GM18868 (cell line): ENCODE measurements around the gene ACTR3C.

ENCODE experiments used
- ATAC-seq: cut with Tn5 transposase; IDR thresholded peaks from one replicate; pipeline ENCODE4 v1.9.1; 2021; ENCODE audit warnings: mild to moderate bottlenecking, moderate library complexity; ENCODE audit not compliant: unreplicated experiment

Gene ACTR3C

DNA sequence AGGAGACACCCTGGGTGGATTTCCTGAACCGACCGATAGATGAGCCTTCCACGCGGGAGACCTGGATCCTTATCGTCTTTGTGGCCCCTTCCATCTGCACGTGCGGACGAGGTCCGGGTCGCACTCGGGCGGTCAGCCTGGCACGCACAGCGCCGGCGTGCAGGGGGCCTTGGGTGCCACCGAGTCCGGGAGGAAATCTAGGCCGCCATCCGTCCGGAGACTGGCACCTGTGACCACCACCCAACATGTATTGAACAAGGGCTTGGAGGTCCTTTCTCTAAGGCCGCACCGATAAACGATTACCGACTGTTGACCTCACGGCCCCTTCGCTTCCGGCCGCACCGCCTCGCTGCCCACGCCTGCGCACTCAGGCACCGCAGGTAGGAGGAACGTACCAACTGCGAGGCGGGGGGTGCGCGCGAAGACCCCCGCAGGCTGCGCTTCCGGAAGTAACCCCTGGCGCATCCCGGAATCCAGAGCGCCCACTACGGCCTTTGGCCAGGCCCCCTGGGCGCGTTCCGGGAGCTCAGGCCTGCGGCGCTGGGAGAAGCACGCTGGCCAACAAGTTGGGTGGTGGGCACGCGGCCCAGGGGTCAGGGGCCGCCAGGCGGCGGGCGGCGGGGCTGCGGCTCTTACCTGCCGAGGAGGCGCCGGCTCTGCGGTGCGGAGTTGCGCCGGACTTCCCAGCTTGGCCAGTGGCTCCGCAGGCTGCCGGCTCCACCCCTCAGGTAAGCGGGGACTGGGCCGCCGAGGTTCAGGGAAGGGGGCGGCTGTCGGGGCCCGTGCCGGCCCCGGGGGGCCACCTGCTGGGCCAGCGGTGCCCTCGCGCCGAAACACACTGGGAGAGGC, at the start of gene ACTR3C, which contains the start of gene LRRC61:
Gene ACTR3C, minus strand, starts transcription at position 713 of the 849 bp plus-strand sequence. CDS start 28,249 bp downstream, outside the sequence.
Gene LRRC61, plus strand, starts transcription at position 523 of the 849 bp plus-strand sequence. CDS start 13,507 bp downstream, outside the sequence.
- ATAC-seq = peak; percentile 49

DNA sequence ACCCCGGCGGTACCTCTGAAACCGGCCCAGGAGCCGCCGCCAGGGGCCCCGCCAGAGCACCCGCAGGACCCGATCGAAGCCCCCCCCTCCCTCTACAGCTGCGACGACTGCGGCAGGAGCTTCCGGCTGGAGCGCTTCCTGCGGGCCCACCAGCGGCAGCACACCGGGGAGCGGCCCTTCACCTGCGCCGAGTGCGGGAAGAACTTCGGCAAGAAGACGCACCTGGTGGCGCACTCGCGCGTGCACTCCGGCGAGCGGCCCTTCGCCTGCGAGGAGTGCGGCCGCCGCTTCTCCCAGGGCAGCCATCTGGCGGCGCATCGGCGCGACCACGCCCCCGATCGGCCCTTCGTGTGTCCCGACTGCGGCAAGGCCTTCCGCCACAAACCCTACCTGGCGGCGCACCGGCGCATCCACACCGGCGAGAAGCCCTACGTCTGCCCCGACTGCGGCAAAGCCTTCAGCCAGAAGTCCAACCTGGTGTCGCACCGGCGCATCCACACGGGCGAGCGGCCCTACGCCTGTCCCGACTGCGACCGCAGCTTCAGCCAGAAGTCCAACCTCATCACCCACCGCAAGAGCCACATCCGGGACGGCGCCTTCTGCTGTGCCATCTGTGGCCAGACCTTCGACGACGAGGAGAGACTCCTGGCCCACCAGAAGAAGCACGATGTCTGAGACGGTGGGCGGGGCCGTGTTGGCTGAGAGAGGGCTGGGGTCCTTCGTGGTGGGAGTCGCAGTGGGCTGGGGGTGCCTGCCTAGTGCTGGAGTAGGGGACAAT, 49.1 kb upstream of the ACTR3C start:
- no peak for ATAC-seq

DNA sequence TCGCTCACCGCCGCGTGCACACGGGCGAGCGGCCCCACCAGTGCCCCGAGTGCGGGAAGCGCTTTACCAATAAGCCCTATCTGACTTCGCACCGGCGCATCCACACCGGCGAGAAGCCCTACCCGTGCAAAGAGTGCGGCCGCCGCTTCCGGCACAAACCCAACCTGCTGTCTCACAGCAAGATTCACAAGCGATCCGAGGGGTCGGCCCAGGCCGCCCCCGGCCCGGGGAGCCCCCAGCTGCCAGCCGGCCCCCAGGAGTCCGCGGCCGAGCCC, 48.6 kb upstream of the ACTR3C start:
- no peak for ATAC-seq

DNA sequence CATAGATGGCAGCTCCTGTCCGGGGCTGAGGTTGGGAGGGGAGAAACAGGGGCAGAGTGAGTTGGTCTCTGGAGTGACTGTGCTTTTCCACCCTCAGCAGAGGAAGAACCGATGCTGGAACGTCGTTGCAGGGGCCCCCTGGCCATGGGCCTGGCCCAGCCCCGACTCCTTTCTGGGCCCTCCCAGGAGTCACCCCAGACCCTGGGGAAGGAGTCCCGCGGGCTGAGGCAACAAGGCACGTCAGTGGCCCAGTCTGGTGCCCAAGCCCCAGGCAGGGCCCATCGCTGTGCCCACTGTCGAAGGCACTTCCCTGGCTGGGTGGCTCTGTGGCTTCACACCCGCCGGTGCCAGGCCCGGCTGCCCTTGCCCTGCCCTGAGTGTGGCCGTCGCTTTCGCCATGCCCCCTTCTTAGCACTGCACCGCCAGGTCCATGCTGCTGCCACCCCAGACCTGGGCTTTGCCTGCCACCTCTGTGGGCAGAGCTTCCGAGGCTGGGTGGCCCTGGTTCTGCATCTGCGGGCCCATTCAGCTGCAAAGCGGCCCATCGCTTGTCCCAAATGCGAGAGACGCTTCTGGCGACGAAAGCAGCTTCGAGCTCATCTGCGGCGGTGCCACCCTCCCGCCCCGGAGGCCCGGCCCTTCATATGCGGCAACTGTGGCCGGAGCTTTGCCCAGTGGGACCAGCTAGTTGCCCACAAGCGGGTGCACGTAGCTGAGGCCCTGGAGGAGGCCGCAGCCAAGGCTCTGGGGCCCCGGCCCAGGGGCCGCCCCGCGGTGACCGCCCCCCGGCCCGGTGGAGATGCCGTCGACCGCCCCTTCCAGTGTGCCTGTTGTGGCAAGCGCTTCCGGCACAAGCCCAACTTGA, 48.0 kb upstream of the ACTR3C start:
- no peak for ATAC-seq

DNA sequence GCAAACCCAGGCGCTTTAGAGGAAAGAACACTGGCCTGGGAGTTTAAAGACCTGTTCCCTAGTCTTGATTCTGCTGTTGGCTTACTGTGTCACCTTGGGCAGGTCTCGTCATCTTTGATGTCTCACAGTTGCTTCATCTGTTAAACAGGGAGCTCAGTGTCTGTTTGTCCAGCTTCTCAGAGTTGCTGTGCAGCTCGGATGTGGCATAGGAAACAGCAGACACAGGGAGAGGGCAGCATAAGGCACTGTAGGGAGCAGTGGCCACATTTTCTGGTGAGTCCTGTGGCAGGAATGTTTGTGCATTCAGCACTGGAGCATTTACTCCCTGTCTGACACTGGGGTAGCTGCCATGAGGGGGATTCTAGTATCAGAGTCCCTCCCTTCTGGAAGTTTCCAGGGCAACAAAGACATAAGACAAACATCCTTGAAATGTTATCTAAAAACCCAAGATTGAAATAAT, 47.3 kb upstream of the ACTR3C start:
- ATAC-seq = no peak

DNA sequence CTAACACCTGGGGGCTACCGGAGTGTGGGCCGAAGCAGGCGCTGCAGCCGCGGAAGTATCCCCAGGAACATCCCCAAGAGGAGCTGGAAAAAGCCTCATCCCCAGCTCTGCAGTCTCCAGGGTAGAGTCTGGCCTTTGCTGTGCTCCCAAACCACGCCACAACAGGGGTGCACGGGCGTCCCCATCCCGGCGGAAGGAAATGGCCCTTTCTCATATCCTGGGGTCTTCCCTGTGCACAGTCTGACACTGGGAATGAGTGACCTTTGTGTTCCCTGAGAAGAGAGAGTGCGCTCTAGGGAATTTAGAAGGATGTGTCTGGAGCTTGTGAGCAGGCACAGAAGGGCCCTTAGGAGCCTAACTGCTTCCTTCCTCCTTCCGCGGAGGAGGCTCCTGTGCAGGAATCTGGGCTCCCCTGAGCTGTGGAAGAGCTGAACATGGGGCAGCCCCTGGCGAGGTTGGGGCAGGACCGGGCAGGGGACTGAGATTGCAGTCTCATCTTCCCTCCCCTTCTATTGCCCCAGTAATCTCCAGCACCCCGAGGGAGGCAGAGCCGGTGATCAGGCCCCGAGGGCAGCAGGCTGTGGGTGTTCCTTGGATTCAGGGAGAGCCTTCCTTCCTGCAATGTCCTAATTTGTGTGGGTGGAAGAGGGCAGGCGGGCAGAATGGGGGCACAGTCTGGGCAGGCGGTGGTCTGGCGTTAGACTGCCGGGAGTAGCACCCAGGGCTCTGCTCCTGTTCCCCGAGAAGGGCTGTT, 46.6 kb upstream of the ACTR3C start:
- no peak for ATAC-seq

DNA sequence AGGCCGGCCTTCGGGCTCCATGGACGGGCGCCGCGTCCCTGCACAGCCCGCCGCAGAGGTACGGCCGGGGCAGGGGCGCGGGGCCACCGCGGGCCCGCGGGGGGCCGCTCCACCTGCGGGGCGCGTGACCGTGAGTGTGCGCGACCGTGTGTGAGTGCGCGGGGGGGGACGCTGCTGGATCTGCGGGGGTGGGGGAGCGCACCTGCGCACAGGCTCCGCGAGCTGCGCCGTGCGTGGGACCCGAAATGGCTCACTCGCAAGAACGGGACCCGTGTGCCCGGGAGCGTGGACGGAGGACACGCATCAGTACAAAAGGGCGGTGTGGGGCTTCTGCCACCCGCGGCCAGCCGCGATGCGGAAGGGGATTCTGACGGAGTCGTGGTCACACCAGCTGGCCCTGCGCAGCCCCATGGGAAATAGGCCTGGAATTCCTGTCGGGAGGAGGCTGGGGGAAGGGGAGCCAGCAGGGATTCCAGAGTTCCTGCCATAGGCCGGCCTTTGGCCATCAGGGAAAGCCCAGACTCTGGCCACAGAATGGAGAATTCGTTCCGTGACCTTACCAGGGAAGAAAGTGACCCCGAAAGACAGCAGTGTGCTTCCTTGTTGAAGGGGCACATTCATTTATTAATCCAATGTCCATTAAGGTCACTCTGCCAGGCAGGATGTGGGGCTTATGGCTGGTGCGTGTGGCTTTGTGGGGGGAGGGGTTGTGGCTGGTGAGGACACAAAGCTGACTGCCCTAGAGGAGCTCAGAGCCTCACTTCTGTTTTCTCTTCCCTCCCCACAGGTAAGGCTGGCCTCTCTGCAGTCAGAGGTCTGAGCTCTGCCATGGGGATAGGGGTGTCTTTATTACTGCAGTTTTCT, 45.8 kb upstream of the ACTR3C start:
- peak; percentile 19 for ATAC-seq

DNA sequence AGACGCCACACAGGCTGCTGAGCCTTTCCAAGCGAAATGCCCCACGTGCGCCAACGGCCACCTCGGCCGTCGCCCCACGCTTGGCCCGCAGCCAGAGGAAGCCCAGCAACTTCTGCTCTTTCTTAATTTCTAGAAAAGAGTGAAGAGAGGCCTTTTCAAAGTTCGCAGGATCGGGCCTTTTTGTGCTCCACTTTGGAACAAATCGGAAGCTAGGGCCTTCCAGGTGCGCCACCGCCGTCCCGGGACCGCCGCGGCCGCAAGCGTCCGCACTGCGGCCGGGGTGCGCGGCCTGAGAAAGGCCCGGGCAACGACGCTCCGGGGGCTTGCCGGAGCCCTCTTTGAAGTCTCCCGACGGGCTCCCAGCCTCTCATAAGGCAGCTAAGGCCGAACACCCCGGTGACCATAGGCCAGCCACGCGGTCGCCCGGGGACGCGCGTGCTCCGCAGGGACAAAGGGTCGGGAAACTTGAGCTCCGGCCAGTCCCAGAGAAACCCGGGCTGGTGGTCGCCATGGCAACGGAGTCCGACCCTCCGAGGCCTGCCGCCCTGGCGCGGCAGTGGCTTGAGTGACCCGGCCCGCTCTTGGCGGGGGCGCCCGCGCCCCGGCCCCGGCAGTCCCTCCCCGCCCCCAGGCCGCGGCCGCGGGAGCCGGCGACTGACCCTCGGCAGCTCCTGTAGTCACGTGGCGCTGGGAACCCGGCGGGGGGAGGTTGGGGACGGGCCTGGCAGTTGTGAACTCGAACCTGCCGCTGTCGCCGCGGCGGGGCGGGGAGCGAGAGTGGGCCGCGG, 44.9 kb upstream of the ACTR3C start, which contains the start of gene REPIN1:
Gene REPIN1, plus strand, starts transcription at position 727 of the 788 bp plus-strand sequence. CDS start 890 bp downstream, outside the sequence.
- peak; percentile 48 for ATAC-seq

DNA sequence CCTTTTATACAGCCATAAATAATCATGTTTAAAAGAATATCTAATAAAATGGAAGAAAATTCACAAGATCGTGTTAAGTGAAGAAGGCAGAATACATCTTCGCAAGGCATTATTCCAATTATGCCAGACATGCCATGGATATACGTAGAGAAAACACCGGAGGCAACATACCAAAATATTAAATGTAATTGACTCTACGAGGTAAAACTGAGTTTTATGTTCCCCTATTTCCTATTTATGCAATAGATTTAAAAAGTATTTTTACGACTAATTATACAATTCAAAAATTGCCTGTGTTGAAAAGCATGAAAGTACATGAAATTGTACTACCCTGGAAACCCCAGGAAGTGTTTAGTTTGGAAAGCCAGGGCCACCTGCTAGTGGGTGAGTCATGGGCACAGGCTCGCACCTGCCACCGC, 44.3 kb upstream of the ACTR3C start:
- ATAC-seq = no peak

DNA sequence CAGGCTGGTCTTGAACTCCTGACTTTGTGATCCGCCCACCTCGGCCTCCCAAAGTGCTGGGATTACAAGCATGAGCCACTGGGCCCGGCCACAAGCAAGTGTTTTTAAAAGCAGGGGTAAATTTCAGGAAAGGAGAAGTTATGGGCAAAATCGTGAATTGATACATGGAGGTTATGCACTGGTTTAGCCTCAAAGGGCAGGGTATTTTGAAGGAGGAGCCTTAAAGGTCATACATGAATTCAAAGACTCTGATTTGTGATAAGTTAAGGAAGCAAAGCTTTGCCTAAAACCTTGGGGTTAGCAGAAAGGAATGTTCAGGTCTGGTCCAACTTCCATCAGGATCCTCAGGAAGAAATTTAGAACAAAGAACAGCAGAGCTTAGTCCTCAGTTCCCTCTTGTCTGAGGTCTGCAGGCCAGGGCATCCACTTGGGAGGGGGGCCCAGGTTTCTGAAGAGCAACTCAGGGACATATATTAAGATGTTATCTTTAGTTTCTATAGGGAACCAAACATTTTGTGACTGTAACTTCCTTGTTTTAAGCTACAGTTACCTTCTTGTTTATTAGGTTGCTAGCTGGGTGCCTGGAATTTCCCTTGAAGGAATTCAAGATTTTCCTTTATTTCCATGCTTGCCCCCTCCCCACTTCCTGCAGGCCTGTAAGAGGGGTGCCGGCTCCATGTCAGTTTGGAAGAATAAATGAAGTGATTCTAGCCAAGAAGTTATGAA, 42.5 kb upstream of the ACTR3C start:
- ATAC-seq = no peak

DNA sequence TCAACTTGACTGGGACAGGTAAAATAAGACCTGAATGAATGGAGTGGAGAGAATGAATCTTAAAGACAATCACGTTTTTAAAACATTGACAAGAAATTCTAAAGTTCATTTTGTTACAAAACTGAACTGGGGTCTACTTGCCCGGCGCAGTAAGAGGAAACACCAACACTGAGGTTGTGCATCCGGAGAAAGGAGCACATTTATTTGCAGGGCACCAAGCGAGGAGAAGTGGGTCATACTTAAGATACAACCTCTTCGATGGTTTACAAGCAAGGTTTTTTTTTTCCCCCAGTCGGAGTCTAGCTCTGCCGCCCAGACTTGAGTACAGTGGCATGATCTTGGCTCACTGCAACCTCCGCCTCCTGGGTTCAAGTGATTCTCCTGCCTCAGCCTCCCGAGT, 41.8 kb upstream of the ACTR3C start:
- no peak for ATAC-seq

DNA sequence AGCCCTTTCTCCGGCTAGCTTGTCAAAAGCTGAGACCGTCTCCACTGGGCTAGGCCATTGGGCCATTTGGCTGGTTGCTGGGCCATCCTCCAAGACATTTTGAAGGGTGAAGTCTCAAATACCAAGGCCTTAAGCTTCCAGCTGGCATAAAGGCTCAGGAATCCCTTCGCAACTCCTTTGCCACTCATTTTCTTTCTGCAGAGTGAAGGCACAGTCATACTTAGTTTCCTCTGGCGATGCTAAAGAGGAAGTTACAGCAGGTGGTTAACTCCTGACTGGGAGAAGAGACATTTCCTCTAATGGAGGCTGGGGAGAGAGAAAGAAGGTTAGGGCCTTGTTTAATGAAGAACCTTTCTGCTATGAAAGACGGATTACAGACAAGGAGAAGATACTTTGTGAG, 40.5 kb upstream of the ACTR3C start:
- peak; percentile 33 for ATAC-seq

DNA sequence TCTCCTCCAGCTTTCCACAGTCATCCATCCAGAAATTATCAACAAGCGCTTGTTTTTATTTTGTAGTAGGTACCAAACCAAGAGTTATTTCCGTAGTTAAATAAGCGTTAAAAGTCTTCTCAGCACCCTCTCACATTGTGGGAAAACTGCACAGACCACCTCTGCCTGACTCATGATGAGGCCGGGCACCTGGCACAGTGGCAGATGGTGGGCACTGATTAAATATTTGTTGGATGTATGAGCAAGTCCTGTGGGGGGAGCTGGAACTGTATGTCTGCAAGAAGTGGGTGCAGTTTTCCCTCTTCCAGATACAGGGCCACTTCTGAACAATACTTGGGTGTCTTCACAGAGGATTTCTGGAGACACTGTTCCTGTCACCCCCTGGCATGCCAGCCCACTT, 40.0 kb upstream of the ACTR3C start:
- ATAC-seq = no peak

DNA sequence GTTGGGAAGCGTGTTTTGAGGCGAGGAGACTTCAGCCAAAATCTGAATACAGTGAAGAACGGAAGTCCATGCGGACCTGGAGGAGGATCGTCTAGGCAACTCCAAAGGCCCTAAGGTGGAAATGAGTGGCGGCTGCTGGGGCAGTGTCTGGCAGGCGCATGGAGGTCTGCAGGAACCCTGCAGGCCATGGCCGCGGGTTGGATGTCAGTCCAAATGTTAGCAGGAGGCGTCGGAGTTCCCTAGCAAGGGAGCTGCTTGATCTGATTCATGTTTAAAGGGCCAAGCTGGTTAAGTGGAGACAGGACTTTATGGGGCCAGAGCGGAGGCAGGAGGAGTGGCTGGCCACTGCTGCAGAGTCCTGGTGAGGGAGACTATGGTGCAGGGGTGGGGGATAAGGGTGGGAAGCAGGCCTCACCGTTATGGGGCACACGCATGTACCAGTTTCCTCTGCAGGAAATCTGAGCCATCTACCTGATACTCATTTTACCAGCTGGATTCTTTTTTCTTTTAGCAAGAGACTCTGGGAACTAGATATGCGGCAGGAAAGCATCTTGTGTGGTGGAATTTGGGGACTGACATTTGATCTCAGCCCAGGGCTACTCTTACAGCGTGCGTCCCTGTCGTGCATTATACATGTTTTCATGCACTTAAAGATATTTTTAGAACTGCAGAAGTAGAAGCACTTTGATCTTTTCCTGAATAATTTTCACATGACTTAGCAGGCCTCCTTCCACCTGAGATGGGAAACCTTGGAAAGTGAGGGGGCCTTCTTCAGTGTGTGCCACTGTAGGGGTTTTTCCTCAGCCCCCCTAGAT, 38.7 kb upstream of the ACTR3C start:
- ATAC-seq = no peak

DNA sequence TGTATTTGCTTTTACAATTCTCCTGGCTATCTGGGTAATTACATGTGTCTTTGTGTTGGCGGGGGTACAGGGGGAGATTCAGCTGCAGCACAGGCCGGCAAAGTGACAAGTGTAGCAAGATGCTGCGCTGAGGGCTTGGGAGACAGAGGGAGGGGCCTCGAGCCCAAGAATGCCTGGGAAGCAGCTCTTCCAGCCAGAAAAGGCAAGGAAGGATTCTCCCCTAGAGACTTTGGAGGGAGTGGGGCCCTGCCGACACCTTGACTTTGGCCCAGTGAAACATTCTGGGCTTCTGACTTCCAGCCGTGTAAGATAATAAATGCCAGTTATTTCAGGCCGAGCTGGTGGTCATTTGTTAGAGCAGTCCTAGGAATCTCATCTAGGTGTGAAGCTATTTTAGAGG, 38.1 kb upstream of the ACTR3C start:
- no peak for ATAC-seq

DNA sequence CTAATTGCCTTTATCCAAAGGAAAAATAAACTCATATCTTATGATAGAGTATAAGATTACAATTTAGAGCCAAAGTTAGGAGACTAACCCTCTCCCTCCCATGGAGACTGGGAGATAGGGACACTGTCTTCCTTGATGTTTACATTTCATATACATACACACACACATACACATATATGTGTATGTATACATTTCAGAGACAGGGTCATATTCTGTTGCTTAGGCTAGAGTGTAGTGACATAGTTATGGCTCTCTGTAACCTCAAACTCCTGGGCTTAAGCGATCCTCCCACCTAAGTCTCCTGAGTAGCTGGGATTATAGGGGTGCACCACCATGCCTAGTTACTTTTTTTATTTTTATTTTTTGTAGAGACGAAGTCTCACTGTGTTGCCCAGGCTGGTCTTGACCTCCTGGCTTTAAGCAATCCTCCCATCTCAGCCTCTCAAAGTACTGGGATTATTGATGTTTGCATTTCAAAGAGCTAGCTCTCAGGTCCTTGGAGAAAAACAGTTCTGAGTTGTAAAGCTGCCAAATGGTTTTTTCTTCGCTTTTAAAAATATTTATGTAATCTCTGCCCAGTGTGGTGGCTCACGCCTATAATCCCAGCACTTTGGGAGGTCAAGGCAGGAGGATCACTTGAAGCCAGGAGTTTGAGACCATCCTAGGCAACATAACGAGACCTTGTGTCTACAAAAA, 37.2 kb upstream of the ACTR3C start:
- no peak for ATAC-seq
